GM19240 (cell line): ENCODE data around the gene UBE2C.
"Not testable (repeated sequence)": the region's sequence is repeated elsewhere in the genome, so short reads cannot be mapped to it uniquely, and the experiment has no call there.

Experiments used
- DNase-seq: peaks from one replicate; pipeline ENCODE4 v3.0.0; 2011; ENCODE audit warnings: low spot score; ENCODE audit not compliant: insufficient read length

The UBE2C gene

GRCh38 chr20:45797955-45798354 is 14.5 kb upstream of the UBE2C start:
- not testable (repeated sequence) for DNase-seq

GRCh38 chr20:45798935-45799642 is 13.4 kb upstream of the UBE2C start:
- DNase-seq = peak; percentile 43

GRCh38 chr20:45801851-45802250 is 10.6 kb upstream of the UBE2C start:
- DNase-seq = no peak

GRCh38 chr20:45810191-45810970 is 2.1 kb upstream of the UBE2C start:
- no peak for DNase-seq

- no peak for DNase-seq
Observed at GRCh38 chr20:45813006-45813340, 529 bp downstream of the UBE2C start.

- DNase-seq = no peak
Observed at GRCh38 chr20:45813489-45813888, 1.0 kb downstream of the UBE2C start.

GRCh38 chr20:45814314-45814713 is 1.9 kb downstream of the UBE2C start:
- no peak for DNase-seq

GRCh38 chr20:45816951-45817350 is 4.5 kb downstream of the UBE2C start:
- DNase-seq = no peak

- DNase-seq = no peak
Observed at GRCh38 chr20:45817376-45818194, 5.1 kb downstream of the UBE2C start.

GRCh38 chr20:45818239-45818638 is 5.8 kb downstream of the UBE2C start:
- DNase-seq = no peak

- no peak for DNase-seq
Observed at GRCh38 chr20:45819466-45819865, 7.0 kb downstream of the UBE2C start.

GRCh38 chr20:45821947-45822346 is 9.5 kb downstream of the UBE2C start:
- DNase-seq = no peak

GRCh38 chr20:45822857-45823256 is 10.4 kb downstream of the UBE2C start:
- DNase-seq = no peak

- DNase-seq = no peak
Observed at GRCh38 chr20:45823949-45824835, 11.7 kb downstream of the UBE2C start.

- no peak for DNase-seq
Observed at GRCh38 chr20:45826381-45827019, 14.1 kb downstream of the UBE2C start.

- no peak for DNase-seq
Observed at GRCh38 chr20:45827030-45827652, 14.7 kb downstream of the UBE2C start, which contains the start of gene TNNC2. Gene TNNC2 (minus strand): TSS chr20:45827312. CDS start chr20:45827248, 64 bp downstream.

- no peak for DNase-seq
Observed at GRCh38 chr20:45827712-45828111, 15.3 kb downstream of the UBE2C start.

GRCh38 chr20:45828589-45828988 is 16.1 kb downstream of the UBE2C start:
- DNase-seq = no peak

- DNase-seq = not testable (repeated sequence)
Observed at GRCh38 chr20:45829673-45830106, 17.2 kb downstream of the UBE2C start.

- DNase-seq = no peak
Observed at GRCh38 chr20:45832619-45833018, 20.2 kb downstream of the UBE2C start.
